Keratinocyte (primary cell): ENCODE measurements around the gene COL8A1.

Source experiments
- EZH2 ChIP-seq: IDR thresholded peaks from one replicate; pipeline ENCODE4 v1.6.1; 2012; ENCODE audit warnings: inconsistent platforms, mild to moderate bottlenecking, low read length, moderate library complexity
- TF ChIP-seq, protein P1 (sequence below), 3 experiments: IDR thresholded peaks in 1 of 3; conservative IDR thresholded peaks in 1 of 3; optimal IDR thresholded peaks in 1 of 3; 2 replicates in 2 of 3; 3 replicates in 1 of 3; pipeline versions ENCODE3 to v1.5.1; 2011; ENCODE audit warnings: low read length in 3 of 3, mild to moderate bottlenecking in 3 of 3, moderate library complexity in 2 of 3, control low read depth in 1 of 3, inconsistent platforms in 1 of 3; ENCODE audit not compliant: insufficient read depth in 2 of 3; ENCODE audit errors: extremely low read depth in 1 of 3

DNA sequence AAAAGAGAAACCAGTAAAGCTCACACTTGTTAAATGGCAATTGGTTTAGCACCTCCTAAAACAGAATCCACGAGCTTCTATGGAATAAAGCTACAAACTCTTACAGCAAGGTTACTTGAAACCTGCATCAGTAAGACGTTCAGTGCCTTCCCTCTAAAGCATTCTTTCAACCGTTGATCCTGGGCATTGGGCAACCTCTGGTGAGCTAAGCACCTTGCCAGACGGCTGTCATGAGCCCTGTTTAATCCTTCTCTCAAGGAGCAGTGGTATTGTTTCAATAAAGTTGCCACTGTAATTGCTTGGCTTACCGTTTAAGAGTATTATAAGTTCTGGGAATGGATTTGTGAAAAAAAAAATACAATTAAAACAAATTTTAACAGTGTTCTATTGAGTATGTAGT, 75.0 kb downstream of the COL8A1 start:
- TF ChIP-seq, protein P1, sequence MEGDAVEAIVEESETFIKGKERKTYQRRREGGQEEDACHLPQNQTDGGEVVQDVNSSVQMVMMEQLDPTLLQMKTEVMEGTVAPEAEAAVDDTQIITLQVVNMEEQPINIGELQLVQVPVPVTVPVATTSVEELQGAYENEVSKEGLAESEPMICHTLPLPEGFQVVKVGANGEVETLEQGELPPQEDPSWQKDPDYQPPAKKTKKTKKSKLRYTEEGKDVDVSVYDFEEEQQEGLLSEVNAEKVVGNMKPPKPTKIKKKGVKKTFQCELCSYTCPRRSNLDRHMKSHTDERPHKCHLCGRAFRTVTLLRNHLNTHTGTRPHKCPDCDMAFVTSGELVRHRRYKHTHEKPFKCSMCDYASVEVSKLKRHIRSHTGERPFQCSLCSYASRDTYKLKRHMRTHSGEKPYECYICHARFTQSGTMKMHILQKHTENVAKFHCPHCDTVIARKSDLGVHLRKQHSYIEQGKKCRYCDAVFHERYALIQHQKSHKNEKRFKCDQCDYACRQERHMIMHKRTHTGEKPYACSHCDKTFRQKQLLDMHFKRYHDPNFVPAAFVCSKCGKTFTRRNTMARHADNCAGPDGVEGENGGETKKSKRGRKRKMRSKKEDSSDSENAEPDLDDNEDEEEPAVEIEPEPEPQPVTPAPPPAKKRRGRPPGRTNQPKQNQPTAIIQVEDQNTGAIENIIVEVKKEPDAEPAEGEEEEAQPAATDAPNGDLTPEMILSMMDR (optimal IDR thresholded peaks at IDR 0.05 in 1 of 3, IDR thresholded peaks at IDR 0.05 in 1 of 3, conservative IDR thresholded peaks at IDR 0.05 in 1 of 3; ENCODE audit: extremely low read depth in 1 of 3, insufficient read depth in 2 of 3, low read length in 3 of 3) = no peak
- no peak for TF ChIP-seq EZH2
